NCI-H146 (cell line): ENCODE results near the gene SLC17A5.
"Not testable (repeated sequence)": the region's sequence is repeated elsewhere in the genome, so short reads cannot be mapped to it uniquely, and the experiment has no call there.

Experiments used
- DNase-seq: peaks from one replicate; lab custom pipeline; 2025; lab: John Stamatoyannopoulos, UW

The SLC17A5 gene

DNA sequence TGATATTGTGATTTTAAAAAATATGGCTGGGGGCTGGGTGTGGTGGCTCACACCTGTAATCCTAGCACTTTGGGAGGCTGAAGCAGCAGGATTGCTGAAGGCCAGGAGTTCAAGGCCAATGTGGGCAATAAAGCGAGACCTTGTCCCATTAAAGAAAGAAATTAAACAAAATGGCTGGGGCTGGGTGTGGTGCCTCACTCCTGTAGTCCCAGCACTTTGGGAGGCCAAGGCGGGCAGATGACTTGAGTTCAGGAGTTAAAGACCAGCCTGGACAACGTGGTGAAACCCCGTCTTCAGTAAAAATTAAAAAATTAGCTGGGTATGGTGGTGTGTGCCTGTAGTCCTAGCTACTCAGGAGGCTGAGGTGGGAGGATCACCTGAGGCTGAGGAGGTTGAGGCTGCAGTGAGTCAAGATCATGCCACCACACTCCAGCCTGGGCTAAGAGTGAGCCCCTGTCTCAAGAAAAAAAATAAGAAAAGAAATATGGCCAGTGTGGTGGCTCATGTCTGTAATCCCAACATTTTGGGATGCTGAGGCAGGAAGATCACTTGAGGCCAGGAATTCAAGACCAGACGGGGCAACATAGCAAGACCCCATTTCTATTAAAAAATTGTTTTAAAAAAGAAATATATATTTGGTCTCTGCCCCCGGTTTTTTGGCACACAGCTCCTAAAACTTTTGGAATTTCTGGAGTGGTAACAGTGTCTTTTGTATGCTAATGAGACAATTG lies 39.8 kb downstream of the SLC17A5 start:
- no peak for DNase-seq

- DNase-seq = no peak
Measured at GRCh38 chr6:73612611-73613010, 41.2 kb downstream of the SLC17A5 start.

GRCh38 chr6:73610444-73611275 lies 43.1 kb downstream of the SLC17A5 start:
- DNase-seq = peak; percentile 15

GRCh38 chr6:73608761-73609160 lies 45.0 kb downstream of the SLC17A5 start:
- no peak for DNase-seq

DNA sequence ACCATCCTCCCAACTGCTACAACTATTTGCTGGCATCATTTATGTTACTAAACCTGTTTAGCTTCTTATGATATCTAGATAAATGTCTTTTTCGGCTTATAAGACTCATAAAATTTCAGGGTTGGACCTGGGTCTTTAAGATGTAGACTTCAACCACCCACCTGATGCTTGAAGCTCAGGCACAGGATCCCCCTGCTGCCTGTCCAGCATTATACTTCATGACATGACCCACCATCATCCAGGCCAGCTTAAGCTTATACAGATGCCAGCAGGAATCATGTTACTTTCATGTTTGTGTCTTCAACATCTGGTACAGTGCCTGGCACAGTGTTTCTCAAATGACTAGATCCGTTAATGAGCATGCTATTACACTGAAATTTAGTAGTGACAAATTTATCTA lies 47.4 kb downstream of the SLC17A5 start:
- no peak for DNase-seq

DNA sequence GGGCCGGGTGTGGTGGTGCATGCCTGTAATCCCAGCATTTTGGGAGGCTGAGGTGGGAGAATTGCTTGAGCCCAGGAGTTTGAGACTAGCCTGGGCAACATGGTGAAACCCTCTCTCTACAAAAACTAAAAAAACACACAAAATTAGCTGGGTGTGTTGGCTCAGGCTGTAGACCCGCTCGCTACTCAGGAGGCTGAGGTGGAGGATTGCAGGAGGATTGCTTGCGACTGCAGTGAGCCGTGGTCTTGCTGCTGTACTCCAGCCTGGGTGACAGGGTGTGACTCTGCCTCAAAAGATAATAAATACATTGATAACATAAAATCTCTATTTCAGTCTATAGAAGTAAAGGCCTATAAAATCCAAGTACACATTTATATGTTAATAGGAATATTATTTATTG lies 49.3 kb downstream of the SLC17A5 start:
- no peak for DNase-seq

- DNase-seq = no peak
Measured at GRCh38 chr6:73604020-73604419, 49.8 kb downstream of the SLC17A5 start.

DNA sequence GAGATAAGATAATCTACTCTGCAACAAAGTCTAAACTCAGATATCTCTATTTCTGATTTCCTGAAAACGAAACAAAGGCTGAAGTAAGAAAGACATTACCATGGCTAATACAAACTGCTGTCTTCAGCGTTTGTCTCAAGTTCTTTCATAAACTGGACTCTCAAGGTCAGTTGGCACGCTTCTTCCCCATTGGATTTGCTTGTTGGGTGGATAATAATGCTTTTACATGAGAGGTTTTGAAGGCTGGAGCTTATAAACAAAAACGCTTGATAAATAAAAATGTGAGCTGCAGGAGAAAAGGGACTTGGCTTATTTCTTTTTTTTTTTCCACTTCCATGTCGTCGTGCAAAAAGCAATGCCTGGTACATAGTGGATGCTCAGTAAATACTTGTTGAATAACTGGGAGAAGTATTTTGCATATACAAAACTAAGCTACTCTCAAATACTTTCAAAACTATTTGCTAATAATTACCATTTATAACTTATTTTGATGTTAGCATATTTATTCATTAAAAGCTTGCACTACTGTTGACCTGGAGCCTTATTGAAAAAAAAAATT lies 67.3 kb downstream of the SLC17A5 start:
- DNase-seq = no peak

DNA sequence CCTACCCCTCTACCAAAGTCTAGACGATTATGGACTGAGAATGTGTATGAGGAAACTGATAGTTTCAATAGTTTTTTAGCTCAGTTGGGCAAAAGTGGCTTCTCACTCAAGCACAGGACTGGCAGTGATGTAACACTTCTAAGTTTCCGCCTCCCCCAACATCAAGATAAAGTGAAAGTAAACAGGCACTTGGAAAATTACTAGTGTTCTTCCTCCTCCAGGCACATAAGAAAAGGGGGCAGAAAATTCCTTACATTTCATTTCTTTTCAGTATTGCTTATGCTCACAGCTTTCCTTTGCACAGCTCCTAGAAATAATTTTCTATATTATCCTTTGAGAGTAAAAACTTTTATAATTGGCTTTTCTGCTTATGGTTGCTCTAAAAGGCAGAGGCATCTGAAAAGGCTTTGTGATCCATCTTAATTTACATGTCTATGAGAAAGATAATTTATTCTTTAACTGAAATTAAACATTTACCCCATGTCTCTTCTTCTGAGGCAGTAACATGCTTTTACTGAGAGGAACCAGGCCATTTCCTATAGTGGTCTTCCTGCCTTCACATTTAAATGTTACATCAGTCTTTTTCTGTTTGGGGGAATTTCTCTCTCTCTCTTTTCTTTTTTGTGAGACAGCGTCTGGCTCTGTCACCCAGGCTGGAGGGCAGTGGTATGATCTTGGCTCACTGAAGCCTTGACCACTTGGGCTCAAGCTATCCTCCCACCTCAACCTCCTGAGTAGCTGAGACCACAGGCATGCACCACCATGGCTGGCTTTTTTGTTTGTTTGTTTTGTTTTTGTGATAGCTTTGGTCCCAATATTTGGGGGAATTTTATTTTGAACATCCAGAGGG lies 68.0 kb downstream of the SLC17A5 start:
- no peak for DNase-seq

DNA sequence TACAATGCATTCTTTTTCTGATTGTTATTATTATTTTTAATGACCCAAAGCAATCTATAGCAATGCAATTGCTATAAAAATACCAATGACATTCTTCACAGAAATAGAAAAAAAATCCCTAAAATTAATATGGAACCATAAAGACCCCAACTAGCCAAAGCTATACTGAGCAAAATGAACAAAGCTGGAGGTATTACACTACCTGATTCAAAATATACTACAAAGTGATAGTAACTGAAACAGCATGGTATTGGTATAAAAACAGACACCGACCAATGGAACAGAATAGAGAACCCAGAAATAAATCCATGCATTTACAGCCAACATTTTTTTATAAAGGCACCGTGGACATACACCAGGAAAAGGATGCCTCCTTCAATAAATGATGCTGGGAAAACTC lies 72.5 kb downstream of the SLC17A5 start:
- DNase-seq = no peak

DNA sequence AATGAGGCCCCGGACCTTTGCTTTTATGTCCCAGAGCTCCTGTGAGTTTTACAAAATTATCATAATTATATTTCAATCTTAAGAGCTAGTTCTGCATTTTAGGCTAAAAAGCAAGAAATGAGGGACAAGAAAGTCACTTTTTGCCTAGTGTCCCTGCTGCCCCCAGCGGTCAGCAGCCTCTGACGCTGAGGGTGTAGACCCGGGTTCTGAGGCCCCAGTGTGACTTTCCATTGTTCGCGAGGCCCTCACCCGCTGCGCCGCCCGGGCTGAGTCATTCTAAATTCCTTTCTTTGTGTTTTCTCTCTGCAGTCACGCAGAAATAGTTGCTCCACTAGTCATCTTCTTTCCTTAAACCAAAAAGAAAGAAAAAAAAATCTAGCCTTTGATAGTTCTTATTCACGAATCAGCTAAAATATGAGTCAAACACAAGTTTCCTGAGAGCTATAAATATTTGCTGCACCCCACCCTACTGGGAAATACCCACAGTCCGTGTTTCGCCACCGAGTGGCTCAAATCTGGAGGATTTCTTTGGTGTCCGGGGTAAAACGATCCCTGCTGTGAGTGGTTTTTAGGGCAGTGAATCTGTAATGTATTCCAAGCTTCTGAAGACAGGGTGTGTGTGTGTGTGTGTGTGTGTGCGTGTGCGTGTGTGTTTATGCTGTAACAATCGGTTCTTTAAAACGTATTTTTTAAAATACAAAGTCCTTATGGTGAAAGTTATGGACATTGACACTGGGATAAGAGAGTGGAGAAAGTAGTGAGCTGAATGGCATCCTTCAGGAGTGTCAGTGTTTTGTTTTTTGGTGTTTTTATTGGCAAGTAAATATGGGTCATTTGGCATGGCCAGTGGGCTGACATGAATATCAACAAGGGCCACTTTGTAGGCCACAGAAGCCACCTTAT lies 73.3 kb downstream of the SLC17A5 start:
- DNase-seq = peak; percentile 85

DNA sequence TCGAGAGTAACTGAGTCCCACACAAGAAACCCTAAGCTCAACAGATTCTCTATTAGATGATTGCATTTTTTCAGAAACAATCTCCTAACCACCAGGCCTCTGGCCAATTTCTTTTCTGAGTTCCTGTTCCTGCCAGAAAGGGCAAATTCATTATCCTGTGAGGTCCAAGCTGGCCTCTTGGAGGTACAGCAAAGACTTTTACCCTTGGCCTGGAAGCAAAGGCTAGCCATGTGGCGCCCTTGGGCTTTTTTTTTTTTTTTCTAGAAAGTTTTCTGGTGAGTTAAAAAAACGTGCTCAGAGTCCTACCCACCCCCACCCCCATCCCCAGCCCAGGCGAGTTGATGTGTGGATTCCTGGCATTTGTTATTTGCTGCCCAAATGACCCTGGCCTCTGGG lies 73.9 kb downstream of the SLC17A5 start:
- DNase-seq = no peak

DNA sequence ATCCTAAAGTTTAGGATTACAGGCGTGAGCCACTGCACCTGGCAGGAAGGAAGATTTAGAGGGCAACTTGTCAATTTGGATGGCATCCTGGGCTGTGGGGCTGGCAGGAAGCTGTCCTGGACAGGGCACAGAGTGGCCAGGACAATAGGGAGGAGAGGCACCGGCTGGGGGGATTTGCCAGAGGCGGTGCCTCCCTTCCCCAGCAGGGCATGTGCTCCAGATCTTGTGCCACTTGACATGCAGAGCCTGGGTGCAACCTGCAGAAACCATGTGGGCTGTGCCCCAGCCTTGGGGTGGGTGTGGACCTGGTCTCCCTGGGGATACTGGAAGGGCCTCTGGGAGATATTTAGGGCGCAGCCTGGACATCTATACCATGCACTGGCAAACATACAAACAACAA lies 74.4 kb downstream of the SLC17A5 start:
- no peak for DNase-seq

DNA sequence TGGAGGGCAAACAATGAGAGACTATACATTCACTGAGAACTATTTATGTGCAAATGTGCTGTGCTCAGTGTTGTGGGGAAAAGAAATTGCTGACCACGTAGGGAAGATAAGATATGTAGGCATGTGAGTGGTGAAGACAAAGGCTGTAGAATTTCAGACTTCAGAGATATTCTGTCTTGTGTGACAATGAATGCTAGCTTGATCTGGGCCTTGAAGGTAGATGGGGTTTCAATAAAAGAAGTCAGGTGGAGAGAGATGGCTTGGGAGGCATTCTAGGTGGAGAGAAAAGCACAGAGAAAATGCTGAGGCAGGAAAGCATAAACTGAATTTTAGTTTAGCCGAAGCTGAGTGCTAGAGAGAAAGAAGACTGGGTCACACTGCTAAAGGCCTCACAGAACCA lies 76.1 kb downstream of the SLC17A5 start:
- no peak for DNase-seq

- not testable (repeated sequence) for DNase-seq
Measured at GRCh38 chr6:73572531-73572930, 81.3 kb downstream of the SLC17A5 start.

DNA sequence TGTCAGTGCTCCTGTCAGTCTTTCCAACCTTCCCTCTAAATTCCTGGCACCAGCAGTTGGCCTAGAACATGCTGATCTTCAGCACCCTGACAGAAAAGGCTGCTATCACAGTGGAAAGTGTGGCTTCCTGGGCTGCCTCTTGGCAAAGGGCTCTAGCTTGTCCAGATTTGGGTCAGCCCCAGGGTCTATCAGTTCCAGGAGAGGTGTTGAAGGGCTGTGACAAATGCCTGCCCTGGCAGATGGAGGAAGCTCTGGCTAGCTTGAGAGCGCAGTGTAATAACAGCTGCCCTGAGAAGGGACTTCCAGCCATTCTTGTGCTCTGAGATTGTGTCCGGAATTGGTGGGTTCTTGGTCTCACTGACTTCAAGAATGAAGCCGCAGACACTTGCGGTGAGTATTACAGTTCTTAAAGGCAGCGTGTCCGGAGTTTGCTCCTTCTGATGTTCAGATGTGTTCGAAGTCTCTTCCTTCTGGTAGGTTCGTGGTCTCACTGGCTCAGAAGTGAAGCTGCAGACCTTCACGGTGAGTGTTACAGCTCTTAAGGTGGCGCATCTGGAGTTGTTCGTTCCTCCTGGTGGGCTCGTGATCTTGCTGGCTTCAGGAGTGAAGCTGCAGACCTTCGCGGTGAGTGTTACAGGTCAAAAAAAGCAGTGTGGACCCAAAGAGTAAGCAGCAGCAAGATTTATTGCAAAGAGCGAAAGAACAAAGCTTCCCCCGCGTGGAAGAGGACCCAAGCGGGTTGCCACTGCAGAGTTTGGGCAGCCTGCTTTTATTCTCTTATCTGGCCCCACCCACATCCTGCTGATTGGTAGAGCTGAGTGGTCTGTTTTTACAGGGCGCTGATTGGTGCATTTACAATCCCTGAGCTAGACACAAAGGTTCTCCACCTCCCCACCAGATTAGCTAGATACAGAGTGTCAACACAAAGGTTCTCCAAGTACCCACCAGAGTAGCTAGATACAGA lies 82.3 kb downstream of the SLC17A5 start:
- DNase-seq = not testable (repeated sequence)

GRCh38 chr6:73569121-73569520 lies 84.7 kb downstream of the SLC17A5 start:
- DNase-seq = no peak

GRCh38 chr6:73566954-73567591 lies 86.7 kb downstream of the SLC17A5 start:
- no peak for DNase-seq

- DNase-seq = not testable (repeated sequence)
Measured at GRCh38 chr6:73566486-73566871, 87.3 kb downstream of the SLC17A5 start.
